ENCODE data around the gene CAPRIN1.

DNA sequence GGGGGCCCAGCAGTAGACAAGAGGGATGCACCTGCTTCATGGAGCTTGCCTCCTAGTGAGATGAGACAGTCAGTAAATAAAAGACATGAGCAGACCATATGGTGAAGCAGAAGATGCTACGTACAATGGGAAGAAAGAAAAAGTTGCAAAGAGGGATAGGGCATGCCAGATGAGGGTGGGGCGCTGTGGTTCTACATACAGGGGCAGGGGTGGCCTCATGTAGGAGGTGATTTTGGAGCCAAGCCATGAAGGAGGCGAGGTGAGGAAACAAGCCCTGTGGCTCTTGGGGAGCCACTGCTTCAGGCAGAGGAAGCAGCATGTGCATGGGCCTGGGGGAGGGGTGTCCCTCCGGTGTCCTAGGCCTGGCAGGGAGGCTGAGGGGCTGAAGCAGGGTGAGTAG, 69.1 kb downstream of the CAPRIN1 start:
- no peak for TF ChIP-seq POLR2A (IDR thresholded peaks at IDR 0.05; ENCODE audit: low read length)
- TF ChIP-seq GATA1 (IDR thresholded peaks at IDR 0.05; ENCODE audit: low read depth, low read length) = no peak

All from erythroblast (primary cell).